Stimulated activated CD8-positive, alpha-beta memory T cell treated with anti-CD3 and anti-CD28 coated beads, Interleukin-7, amount 100 ng/mL, for 24 hours (primary cell): ENCODE measurements around the gene DNAI7.

ENCODE experiments used
- DNase-seq: peaks from one replicate; pipeline ENCODE4 v3.0.0-alpha.2; 2020; ENCODE audit warnings: low read depth

The DNAI7 gene

GRCh38 chr12:25184132-25184531 lies 10.8 kb downstream of the DNAI7 start:
- DNase-seq = no peak

DNA sequence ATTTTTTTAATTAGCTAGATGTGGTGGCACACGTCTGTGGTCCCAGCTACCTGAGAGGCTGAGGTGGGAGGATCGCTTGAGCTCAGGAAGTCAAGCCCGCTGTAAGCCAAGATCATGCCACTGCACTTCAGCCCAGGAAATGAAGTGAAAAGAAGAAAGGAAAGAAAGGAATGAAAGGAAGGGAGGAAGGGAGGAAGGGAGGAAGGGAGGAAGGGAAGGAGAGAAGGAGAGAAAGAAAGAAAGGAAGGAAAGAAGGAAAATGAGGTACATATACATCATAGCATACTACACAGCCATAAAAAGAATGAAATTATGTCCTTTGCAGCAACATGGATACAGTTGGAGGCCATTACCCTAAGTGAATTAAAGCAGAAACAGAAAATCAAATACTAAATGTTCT lies 12.2 kb downstream of the DNAI7 start:
- DNase-seq = no peak

DNA sequence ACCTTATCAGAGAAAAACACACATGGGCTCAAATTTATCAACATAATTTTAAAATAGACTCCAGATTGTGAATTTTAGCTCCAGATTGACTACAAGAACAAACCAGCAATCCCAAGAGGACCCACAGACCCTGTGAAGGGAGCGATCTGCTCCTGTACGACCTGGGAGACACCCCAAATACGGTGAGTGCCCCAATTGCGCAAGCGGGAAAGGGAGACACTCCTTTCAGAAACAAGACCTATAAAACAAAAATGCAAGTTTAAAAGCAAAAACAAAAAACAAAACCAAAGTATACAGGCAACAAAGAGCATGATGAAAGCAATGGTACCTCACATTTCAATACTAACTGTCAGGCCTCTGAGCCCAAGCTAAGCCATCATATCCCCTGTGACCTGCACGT lies 32.1 kb downstream of the DNAI7 start:
- no peak for DNase-seq

DNA sequence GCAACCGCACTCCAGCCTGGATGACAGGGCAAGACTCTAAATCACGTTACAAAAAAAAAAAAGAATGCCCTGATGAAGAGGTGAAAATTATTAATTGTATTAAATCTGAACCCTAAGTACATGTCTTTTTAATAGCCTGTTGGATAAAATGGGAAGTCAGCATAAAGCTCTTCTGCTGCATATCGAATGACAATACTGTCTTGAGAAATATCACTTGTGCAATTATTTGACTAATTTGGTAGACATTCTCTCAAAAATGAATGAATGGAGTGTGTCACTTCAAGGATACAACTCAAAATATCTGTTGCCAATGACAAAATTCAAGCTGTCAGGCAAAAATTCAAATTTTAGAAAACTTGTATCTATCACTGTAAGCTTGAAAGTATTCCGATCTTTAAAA lies 38.9 kb downstream of the DNAI7 start:
- no peak for DNase-seq

DNA sequence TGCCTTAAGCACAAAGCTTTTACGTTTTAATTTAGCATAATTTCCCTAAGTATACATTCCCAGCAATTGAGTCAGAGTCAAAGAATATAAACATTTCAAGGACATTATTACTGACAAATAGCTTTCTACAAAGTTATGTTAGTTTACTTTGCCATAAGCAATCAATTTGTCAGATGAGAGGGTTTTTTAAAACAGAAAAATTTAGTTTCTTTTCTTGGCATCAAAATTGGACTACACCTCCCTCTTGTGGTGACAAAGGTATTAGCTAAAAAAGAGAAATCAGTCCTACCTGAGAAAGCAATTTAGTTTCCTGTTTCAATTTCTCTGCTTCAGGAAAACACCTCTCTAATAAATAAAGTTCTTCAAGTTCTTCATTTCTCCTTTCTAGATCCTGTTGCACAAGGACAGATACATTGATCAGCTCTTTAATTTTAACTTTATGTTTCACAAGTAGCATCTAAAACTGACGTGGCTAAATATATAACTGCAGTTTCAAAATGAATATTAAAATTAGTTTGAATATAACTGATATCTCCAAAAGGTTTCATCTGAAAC lies 39.9 kb downstream of the DNAI7 start:
- DNase-seq = no peak

GRCh38 chr12:25152055-25152454 lies 42.9 kb downstream of the DNAI7 start:
- no peak for DNase-seq

DNA sequence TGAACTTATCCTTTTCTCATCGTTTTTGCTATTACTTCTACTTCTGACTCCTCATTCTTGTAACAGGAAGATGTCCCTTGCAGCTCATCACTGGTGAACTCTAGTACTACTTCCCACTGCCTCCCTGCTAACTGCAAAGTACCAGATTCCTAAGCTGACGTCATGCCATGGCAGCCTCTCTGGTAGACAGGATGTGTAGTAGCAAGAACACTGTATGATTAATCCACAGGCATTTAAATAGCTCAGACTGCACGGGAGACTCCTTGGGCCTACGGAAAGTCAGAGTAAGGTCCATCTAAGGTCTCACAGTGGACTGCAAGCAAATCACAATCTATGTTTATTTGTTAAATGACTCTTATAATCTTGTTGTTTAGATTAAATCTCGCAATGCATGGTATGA lies 43.5 kb downstream of the DNAI7 start:
- DNase-seq = no peak

- no peak for DNase-seq
Observed at GRCh38 chr12:25146686-25147085, 48.3 kb downstream of the DNAI7 start.

- DNase-seq = no peak
Observed at GRCh38 chr12:25135531-25136154, 59.3 kb downstream of the DNAI7 start.

DNA sequence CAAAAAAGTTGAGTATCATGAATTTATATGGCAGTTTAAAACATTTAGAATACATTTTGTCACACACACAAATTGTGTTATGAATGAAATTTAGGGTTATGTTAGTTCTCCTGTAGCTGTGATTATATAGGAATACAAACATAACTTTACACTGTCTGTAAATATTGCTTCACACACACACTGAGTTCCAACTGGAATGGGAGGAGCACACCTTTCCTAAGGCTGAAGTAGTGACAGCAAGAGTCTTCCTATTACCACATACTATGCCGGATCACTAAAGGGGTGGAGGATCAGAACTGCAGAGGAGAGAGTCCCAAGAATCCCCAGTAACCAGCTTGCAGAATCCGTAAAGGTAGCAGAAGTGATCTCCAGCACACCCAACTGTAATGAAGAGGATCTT lies 63.7 kb downstream of the DNAI7 start:
- DNase-seq = no peak

- DNase-seq = no peak
Observed at GRCh38 chr12:25130741-25131188, 64.2 kb downstream of the DNAI7 start.

DNA sequence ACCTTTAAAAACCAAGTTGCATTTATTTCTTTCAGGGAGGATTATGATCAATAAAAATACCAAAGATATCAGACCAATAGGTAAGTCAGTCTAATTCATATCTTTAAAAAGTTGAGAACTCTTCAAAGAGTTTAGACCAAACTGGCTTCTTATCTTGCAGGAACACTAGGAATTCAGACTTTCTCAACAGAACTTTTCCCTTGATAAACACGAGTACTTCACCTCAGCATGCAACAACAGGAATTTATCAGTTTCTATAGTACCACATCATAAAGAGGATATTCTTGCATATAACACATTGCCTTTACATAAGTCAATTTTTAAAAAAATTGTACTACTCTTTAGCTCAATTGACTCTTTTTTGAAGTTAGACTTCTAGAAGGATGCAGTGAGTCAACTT lies 68.2 kb downstream of the DNAI7 start:
- DNase-seq = no peak

DNA sequence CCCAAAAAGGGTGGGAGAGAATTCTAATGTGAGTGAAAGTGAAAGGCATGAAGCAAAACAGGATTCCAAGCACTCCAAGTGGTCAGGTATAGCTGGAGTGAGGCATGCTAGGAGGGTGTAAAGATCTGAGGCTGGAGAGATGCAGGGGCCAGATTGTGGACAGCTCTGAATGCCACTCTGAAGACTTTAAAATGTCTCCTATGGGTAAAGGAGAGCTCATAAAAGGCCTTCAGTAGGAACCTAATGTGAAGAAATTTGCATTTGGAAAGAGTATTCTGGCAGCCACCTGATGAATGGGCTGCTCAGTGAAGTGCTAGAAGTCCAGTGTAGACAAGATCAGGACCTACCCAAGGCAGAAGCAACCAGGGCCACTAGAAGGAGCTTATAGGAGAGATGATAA lies 68.9 kb downstream of the DNAI7 start:
- no peak for DNase-seq

DNA sequence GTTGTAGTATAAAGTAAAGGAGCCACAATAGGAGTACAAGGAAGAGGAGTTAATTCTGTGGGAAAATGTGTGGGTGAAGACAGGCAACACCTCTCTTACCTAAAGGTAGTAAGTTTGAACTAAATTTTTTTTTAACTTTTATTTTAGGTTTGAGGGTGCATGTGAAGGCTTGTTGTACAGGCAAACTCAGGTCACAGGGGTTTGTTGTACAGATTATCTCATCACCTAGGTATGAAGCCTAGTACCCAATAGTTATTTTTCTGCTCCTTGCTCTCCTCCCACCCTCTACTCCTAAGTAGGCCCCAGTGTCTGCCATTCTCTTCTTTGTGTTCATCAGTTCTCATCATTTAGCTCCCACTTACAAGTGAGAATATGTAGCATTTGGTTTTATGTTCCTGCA lies 70.5 kb downstream of the DNAI7 start:
- DNase-seq = no peak

- no peak for DNase-seq
Observed at GRCh38 chr12:25123126-25123525, 71.8 kb downstream of the DNAI7 start.

GRCh38 chr12:25121916-25122315 lies 73.0 kb downstream of the DNAI7 start:
- no peak for DNase-seq

GRCh38 chr12:25121110-25121509 lies 73.8 kb downstream of the DNAI7 start:
- no peak for DNase-seq

- DNase-seq = no peak
Observed at GRCh38 chr12:25119020-25119419, 75.9 kb downstream of the DNAI7 start.

DNA sequence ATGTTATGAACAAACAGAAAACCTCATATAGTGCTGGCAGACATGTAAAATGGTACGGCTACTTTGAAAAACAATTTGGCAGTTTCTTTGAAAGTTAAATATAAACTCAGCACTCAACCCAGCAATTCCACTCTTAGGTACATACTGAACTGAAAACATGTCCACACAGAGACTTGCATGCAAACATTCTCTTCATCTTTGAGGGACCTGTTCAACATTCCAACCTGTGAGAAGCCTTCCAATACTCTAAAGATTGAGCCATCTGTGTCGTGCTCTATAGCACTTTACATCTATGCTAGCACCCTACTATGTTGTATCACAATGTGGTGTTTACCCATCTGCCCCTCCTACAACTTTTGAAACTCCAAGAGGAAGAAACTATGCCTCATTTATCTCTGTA lies 79.3 kb downstream of the DNAI7 start:
- no peak for DNase-seq

DNA sequence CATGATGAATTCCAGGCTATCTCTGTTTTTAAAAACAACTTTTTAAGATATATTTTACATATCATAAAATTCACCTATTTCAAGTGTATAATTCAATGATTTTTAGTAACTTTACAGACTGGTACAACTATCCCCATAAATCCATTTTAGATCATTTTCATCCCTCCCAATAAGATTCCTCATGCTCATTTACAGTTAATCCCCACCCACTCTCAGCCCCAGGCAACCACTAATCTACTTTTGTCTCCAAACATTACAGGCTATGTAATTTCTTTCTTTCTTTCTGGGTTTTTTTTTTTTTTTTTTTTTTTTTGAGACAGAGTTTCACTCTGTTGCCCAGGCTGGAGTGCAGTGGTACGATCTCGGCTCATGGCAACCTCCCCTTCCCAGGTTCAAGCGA lies 81.3 kb downstream of the DNAI7 start:
- DNase-seq = no peak

GRCh38 chr12:25110260-25110659 lies 84.7 kb downstream of the DNAI7 start:
- DNase-seq = no peak

DNA sequence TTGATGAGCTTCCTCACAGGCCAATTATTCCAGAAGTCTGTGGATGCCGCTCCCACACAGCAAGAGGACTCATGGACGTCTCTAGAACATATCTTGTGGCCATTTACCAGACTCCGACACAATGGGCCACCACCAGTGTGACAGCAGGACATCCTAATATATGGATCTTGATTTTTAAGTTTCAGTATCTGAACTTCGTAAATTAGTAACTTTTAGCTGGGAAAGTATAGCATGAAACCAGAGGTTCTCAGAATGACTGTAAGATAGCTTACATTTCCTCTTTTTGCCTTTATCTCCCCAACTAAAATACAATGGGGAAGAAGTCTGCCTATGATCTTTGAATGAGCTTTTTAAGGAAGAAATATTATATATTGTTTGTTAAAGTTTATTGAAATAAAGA lies 87.0 kb downstream of the DNAI7 start:
- no peak for DNase-seq

DNA sequence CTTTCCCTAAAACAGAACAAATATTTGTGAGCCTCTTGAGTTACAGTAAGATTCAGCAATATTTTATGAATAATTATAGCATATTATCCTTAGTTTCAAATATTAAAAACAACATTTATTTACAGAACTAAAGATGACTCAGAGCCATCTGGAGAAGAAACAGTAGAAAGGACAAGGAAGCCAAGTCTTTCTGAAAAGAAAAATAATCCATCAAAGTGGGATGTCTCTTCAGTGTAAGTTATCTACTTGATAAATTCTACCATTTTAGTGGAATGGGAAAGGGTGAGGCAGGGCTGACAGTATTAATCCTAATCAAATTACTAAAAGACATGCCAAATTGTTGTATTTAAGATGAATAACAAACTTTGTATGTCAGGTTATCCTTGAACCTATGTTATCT lies 88.1 kb downstream of the DNAI7 start:
- DNase-seq = no peak

DNA sequence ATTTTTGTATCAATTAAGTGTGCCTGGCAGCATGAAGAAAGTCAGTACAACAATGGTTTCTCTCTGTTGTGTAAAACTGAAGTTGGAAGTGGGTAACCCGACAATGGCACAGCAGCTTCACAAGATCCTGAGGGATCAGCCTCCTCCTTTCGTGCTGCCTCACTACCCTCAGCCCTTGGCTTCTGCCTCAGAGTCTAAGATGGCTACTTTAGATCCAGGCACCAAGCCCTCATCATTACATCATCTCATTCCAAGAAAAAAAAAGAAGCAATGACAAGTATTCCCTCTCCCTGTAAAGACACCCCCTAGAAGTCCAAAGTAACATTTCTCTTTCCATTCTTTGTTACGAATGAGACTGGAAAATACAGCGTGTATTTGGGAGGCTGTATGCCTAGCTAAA lies 92.6 kb downstream of the DNAI7 start:
- no peak for DNase-seq

GRCh38 chr12:25101092-25101445 lies 93.9 kb downstream of the DNAI7 start:
- no peak for DNase-seq
